Stimulated activated CD4-positive, alpha-beta T cell treated with anti-CD3 and anti-CD28 coated beads, TNF-alpha, amount 100 ng/mL, for 1 hour (primary cell): Measurements from ENCODE around the gene GRB14.
"Not testable (repeated sequence)": the region's sequence is repeated elsewhere in the genome, so short reads cannot be mapped to it uniquely, and the experiment has no call there.

Experiments
- DNase-seq, 3 donors: peaks; one replicate each; pipeline ENCODE4 v3.0.0-alpha.2; 2020; ENCODE audit warnings: low read depth in 3 of 3, low spot score in 1 of 3

The GRB14 gene

GRCh38 chr2:164620873-164621763 lies at the start of gene GRB14:
Gene GRB14, minus strand, starts transcription at chr2:164621482. Its CDS starts 173 bp downstream, at chr2:164621309.
- DNase-seq: no peak

DNA sequence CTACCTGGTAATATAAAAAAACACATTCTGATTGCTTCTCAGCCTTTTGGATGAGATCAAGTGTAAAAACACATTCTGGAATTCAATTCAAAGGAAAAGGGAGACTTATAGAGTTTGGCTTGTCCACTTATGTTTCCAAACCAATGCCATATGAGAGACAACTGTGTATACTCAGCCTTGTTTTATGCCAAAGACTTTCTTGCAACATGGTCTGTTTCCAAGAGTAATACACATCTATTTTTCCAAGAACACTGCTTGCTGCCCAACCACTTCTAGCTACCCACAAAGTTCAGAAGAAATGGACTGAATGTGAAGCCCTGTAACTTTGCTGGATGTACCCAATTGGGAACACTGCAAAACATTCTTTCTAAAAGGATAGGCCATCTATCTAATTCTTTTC lies 48.0 kb upstream of the GRB14 start:
- no peak for DNase-seq

GRCh38 chr2:164667566-164667965 lies 46.3 kb upstream of the GRB14 start:
- no peak for DNase-seq

DNA sequence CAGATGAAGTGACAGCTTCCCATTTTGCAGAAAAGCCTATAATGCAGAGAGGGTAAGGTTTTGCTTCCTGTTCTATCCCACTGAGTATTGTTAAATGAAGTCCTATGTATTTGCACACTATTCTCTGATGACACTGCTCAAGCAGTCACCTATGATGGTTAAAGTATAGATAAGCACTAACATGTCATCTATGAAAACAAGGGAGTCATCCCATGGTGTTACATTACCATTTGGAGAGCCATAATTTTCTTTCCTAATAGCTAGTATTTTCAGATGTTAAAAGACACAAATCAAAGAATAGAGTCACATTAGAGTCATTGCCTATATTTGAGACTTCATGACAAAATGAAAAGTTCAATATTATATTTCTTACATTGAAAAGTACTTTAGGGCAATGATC lies 42.8 kb upstream of the GRB14 start:
- DNase-seq: no peak

GRCh38 chr2:164662868-164663631 lies 41.8 kb upstream of the GRB14 start:
- no peak for DNase-seq

GRCh38 chr2:164662066-164662465 lies 40.8 kb upstream of the GRB14 start:
- no peak for DNase-seq

DNA sequence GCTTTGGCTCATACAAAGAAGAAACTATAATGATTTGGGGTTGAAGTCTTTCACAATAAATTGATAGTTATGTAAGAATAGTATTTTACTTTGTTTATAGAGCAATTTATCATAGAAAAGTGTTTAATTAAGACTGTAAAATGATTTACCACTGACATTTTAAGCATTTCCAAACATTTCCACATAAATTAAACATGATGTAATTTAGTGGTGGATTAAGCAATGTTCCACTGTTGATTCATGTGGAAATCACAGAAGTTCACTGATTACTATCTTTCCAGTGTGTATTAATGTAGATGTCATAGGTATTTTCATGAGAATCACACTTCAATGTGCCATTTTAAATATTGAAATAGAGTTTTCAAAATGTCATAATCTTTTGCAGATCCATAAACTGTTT lies 40.1 kb upstream of the GRB14 start:
- DNase-seq: no peak

- no peak for DNase-seq
These were observed 35.8 kb upstream of the GRB14 start for GRCh38 chr2:164657129-164657528.

DNA sequence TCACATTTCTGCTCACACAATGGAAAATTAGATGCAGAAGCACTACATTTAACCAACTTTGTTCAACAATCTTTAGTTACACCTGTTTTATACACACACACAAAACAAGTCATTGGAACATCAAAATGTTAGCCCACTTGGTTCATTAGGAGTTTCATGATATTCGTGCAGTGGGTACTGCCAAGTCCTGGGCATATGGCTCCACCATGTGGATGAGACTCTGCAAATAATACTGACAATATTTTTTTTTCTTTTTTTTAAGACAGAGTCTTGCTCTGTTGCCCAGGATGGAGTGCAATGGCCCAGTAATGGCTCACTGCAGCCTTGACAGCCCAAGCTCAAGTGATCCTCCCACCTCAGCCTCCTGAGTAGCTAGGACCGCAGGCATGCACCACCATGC lies 34.5 kb upstream of the GRB14 start:
- no peak for DNase-seq

DNA sequence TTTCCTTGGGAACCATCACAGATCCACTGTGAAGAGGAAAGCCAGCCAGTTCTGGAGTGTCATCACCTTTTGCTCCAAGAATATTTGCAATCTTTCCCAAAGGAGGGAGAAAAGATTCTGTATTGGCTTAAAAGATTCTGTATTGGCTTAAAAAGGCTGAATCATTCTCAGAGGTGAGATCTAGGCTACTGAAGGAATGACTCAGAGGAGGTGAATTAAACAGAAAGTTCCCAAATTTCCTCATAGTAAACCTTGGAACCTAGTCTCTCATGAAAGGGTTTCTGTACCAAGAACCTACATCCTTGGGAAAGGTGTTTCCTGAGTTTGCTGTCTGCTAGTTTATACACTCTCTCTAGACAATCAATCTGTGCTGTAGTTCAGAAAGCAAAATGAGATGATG lies 34.1 kb upstream of the GRB14 start:
- DNase-seq: no peak

GRCh38 chr2:164651361-164651760 lies 30.1 kb upstream of the GRB14 start:
- no peak for DNase-seq

DNA sequence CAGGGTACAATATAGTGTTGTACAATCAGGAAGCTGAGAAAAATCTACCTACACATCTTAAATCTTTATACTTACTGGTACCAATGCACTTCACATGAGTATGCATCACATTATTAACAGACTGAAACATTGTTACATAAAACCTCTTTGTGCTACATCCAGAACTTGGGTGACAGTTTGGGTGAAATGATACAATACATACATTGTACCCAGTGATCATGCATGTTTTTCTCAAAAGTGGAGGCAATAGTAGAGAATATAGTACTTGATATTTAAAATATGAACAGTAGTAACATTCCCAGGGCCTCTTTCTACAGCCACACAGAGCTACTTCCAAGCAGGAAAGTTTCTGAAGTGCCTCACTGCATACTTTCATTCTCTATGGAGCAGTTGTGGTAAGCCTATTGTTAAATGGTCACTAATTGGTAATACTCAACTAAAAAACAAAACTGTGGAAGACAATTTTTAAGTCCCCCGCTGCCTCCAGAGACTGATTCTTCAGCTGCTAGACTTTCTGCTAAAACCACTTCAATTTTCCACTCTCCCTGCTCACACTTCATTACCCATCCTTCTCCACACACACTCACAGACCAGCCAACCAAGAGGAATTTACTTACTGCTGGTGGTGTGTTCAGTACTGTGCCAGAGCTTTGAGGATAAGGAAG lies 22.9 kb upstream of the GRB14 start:
- no peak for DNase-seq

DNA sequence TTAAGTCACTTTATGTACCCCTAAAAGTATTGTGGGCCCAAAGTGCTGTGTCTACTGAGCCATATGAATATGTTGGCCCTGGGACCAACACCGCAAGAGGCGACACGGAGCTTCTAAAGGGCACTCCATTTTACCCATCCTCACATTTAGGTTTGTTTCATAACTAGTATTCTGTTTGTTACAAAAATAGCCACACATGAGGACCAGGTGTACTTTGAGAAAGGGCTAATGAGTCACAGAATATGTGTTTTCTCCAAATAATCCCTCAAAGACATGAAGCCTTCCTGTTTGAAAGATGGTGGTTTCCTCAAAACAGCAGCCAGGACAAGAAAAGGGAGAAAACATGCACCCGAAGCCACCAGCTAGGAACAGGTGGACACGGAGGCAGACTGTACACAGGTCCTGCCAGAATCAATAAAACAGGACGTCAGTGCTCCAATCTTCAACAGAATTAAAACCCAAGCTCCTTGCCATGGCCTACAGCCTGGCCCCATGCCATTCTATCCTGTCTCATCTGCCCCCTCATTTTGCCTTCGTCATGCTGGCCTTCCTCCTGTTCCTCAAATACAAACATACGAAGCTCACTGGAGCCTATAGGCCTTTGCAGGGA lies 21.8 kb upstream of the GRB14 start:
- no peak for DNase-seq

- DNase-seq: no peak
These were observed 21.0 kb upstream of the GRB14 start for GRCh38 chr2:164642268-164642667.

DNA sequence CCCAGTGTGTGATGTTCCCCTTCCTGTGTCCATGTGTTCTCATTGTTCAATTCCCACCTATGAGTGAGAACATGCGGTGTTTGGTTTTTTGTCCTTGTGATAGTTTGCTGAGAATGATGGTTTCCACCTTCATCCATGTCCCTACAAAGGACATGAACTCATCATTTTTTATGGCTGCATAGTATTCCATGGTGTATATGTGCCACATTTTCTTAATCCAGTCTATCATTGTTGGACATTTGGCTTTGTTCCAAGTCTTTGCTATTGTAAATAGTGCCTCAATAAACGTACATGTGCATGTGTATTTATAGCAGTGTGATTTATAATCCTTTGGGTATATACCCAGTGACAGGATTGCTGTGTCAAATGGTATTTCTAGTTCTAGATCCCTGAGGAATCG lies 7.0 kb upstream of the GRB14 start:
- not testable (repeated sequence) for DNase-seq

DNA sequence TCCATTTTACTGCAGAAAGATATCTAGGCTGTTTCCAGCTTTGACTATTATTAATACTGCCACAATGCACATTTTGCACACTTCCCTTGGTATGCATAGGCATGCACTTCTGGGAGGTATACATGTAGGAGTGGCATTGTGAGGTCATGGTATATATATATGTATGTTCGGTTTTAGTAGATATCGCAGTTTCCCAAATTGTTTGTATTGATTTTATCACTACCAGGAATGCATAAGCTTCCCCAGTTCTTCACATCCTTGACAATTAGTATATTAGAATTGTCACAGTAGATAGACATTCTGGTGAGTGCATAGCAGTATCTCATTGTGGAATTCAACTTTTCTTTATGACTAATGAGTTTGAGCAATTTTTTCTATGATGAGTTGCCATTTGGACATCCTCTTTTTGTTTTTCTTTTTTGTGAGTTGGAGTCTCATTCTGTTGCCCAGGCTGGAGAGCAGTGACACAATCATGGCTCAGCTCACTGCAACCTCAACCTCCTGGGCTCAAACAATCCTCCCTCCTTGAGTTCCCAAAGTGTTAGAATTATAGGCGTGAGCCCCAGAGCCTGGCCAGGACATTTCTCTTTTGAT lies 4.2 kb upstream of the GRB14 start:
- DNase-seq: no peak

- DNase-seq: no peak
These were observed 3.0 kb upstream of the GRB14 start for GRCh38 chr2:164624316-164624715.

- no peak for DNase-seq
These were observed 1.2 kb upstream of the GRB14 start for GRCh38 chr2:164622338-164623106.

DNA sequence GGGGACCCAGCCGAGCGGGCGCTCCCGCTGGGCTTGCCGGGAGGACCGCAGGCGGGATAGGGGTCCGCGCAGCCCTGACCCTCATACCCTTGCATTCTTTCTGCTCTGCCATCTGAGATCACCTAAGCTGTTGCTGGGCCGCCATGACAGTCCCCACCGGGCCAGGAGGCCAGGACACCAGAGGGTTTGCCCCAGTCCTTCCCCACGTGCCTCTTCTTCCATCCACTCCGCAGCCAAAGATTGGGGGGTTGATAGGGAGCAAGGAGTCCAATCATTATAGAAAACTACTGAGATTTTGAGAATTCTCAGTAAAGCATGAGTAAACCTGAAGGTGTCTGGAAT lies 453 bp upstream of the GRB14 start:
- DNase-seq: no peak

GRCh38 chr2:164620457-164620856 lies 825 bp downstream of the GRB14 start:
- DNase-seq: no peak
